H9 (cell line): ENCODE data around the gene CHCHD10. TPM values are rescaled to one million over a fixed set of nuclear protein-coding genes. Genes with fewer than 3 reads are reported as not detected.

Source experiments
- DNase-seq: peaks from one replicate; pipeline ENCODE4 v3.0.0-alpha.2; 2017
- H2AFZ ChIP-seq: one replicate; pipeline ENCODE4 v1.6.1; 2013; ENCODE audit warnings: mild to moderate bottlenecking, low read length, control low read depth, moderate library complexity
- H2AK5ac ChIP-seq: 2 replicates; pipeline ENCODE4 v1.6.1; 2013; ENCODE audit warnings: low read length, control low read depth, mixed read lengths; ENCODE audit not compliant: insufficient read length
- H2BK120ac ChIP-seq: one replicate; pipeline ENCODE4 v1.6.1; 2013; ENCODE audit warnings: low read depth, mild to moderate bottlenecking, low read length, control low read depth, inconsistent platforms; ENCODE audit not compliant: poor library complexity, severe bottlenecking
- H2BK12ac ChIP-seq: 2 replicates; pipeline ENCODE4 v1.6.1; 2013; ENCODE audit warnings: low read length, control low read depth, mixed read lengths, low read depth; ENCODE audit not compliant: insufficient read length
- H2BK15ac ChIP-seq: 2 replicates; pipeline ENCODE4 v1.6.1; 2013; ENCODE audit warnings: low read depth, low read length, control low read depth
- H2BK20ac ChIP-seq: one replicate; pipeline ENCODE4 v1.6.1; 2013; ENCODE audit warnings: low read depth, mild to moderate bottlenecking, low read length, control low read depth, inconsistent platforms; ENCODE audit not compliant: poor library complexity, severe bottlenecking
- H2BK5ac ChIP-seq: 2 replicates; pipeline ENCODE4 v1.6.1; 2013; ENCODE audit warnings: low read length, control low read depth, mixed read lengths; ENCODE audit not compliant: insufficient read length
- H3K14ac ChIP-seq: 2 replicates; pipeline ENCODE4 v1.6.1; 2013; ENCODE audit warnings: low read length, control low read depth; ENCODE audit not compliant: insufficient read depth
- H3K18ac ChIP-seq: 2 replicates; pipeline ENCODE4 v1.6.1; 2013; ENCODE audit warnings: low read depth, mild to moderate bottlenecking, mixed read lengths, low read length, control low read depth; ENCODE audit not compliant: insufficient read length
- H3K23ac ChIP-seq: 2 replicates; pipeline ENCODE4 v1.6.1; 2013; ENCODE audit warnings: low read length, control low read depth, mixed read lengths, low read depth; ENCODE audit not compliant: insufficient read length
- H3K23me2 ChIP-seq: 2 replicates; pipeline ENCODE4 v1.6.1; 2013; ENCODE audit warnings: low read depth, mild to moderate bottlenecking, mixed read lengths, low read length, control low read depth; ENCODE audit not compliant: insufficient read length, poor library complexity, severe bottlenecking
- H3K27ac ChIP-seq: 2 replicates; pipeline ENCODE4 v1.5.1; 2013; ENCODE audit warnings: low read length, control low read depth, mixed read lengths, low read depth; ENCODE audit not compliant: insufficient read length
- H3K27me3 ChIP-seq: 2 replicates; pipeline ENCODE4 v1.6.1; 2013; ENCODE audit warnings: low read length, control low read depth, inconsistent platforms; ENCODE audit not compliant: insufficient read depth
- H3K4ac ChIP-seq: 2 replicates; pipeline ENCODE4 v1.6.1; 2013; ENCODE audit warnings: low read depth, mild to moderate bottlenecking, control low read depth, inconsistent platforms, low read length, moderate library complexity
- H3K4me1 ChIP-seq: 2 replicates; pipeline ENCODE4 v1.6.1; 2013; ENCODE audit warnings: low read length, control low read depth, inconsistent platforms; ENCODE audit not compliant: insufficient read depth
- H3K4me2 ChIP-seq: 2 replicates; pipeline ENCODE4 v1.6.1; 2013; ENCODE audit warnings: low read length, control low read depth, mixed read lengths; ENCODE audit not compliant: insufficient read length, insufficient read depth
- H3K56ac ChIP-seq: 2 replicates; pipeline ENCODE4 v1.6.1; 2013; ENCODE audit warnings: low read depth, mild to moderate bottlenecking, mixed read lengths, low read length, control low read depth; ENCODE audit not compliant: insufficient read length
- H3K79me1 ChIP-seq: 2 replicates; pipeline ENCODE4 v1.6.1; 2013; ENCODE audit warnings: low read depth, mild to moderate bottlenecking, moderate library complexity, low read length, control low read depth, inconsistent platforms; ENCODE audit not compliant: insufficient read depth, poor library complexity, severe bottlenecking
- H3K79me2 ChIP-seq: 2 replicates; pipeline ENCODE4 v1.6.1; 2013; ENCODE audit warnings: low read length, control low read depth, inconsistent platforms; ENCODE audit not compliant: insufficient read depth
- H3K9ac ChIP-seq: 2 replicates; pipeline ENCODE4 v1.6.1; 2013; ENCODE audit warnings: low read length, control low read depth, mixed read lengths; ENCODE audit not compliant: insufficient read length; ENCODE audit errors: extremely low read depth
- H3K9me3 ChIP-seq: one replicate; pipeline ENCODE4 v1.6.1; 2013; ENCODE audit warnings: low read depth, low read length, inconsistent platforms; ENCODE audit not compliant: control insufficient read depth
- H3T11ph ChIP-seq: one replicate; pipeline ENCODE4 v1.6.1; 2013; ENCODE audit warnings: mild to moderate bottlenecking, low read length, control low read depth, inconsistent platforms
- H4K20me1 ChIP-seq: one replicate; pipeline ENCODE4 v1.6.1; 2013; ENCODE audit not compliant: control insufficient read depth, insufficient read length, insufficient read depth
- H4K5ac ChIP-seq: 2 replicates; pipeline ENCODE4 v1.6.1; 2013; ENCODE audit warnings: low read depth, mild to moderate bottlenecking, mixed read lengths, low read length, control low read depth; ENCODE audit not compliant: insufficient read length
- H4K8ac ChIP-seq: replicated peaks from 2 replicates; pipeline ENCODE4 v1.6.1; 2013; ENCODE audit warnings: low read length, control low read depth, mixed read lengths, low read depth; ENCODE audit not compliant: insufficient read length
- H4K91ac ChIP-seq: 2 replicates; pipeline ENCODE4 v1.6.1; 2013; ENCODE audit warnings: low read depth, mild to moderate bottlenecking, moderate library complexity, mixed read lengths, low read length, control low read depth; ENCODE audit not compliant: insufficient read length
- H3K27ac Mint-ChIP-seq, 3 experiments: 2 replicates in 2 of 3; 3 replicates in 1 of 3; pipeline ENCODE4 v1.8.0; 2020 to 2021; ENCODE audit warnings: mixed read lengths in 3 of 3, mild to moderate bottlenecking in 1 of 3, moderate library complexity in 1 of 3
- H3K27me3 Mint-ChIP-seq: 2 replicates; pipeline ENCODE4 v1.8.0; 2021; ENCODE audit warnings: low read depth, mild to moderate bottlenecking, moderate library complexity, mixed read lengths
- H3K36me3 Mint-ChIP-seq, 3 experiments: 2 replicates in 2 of 3; 3 replicates in 1 of 3; pipeline ENCODE4 v1.8.0; 2020 to 2021; ENCODE audit warnings: low read depth in 3 of 3, mixed read lengths in 3 of 3; ENCODE audit not compliant: insufficient read depth in 1 of 3
- H3K4me1 Mint-ChIP-seq, 2 experiments: 2 replicates each; pipeline ENCODE4 v1.8.0; 2020; ENCODE audit warnings: mixed read lengths in 2 of 2
- H3K4me3 Mint-ChIP-seq, 2 experiments: 2 replicates in 1 of 2; 3 replicates in 1 of 2; pipeline ENCODE4 v1.8.0; 2020 to 2021; ENCODE audit warnings: mild to moderate bottlenecking in 2 of 2, mixed read lengths in 2 of 2, moderate library complexity in 1 of 2
- H3K9me3 Mint-ChIP-seq, 2 experiments: 2 replicates in 1 of 2; 3 replicates in 1 of 2; pipeline ENCODE4 v1.8.0; 2020; ENCODE audit warnings: mild to moderate bottlenecking in 2 of 2, mixed read lengths in 2 of 2, moderate library complexity in 1 of 2
- CTCF ChIP-seq: fragments of 200-600 bp; sonication (generic); conservative IDR thresholded peaks from 3 replicates; pipeline ENCODE4 v1.8.0; 2021; ENCODE audit warnings: antibody characterized with exemption, mild to moderate bottlenecking
- WGBS: extraction: QIAGEN DNeasy Blood & Tissue Kit; methylation state at CpG from one replicate; pipeline ENCODE4 v1.1.7; 2013; ENCODE audit warnings: missing lambda C conversion rate, low lambda C conversion rate, mixed read lengths; ENCODE audit not compliant: insufficient read length; ENCODE audit errors: extremely low coverage; 5-methylcytosine and 5-hydroxymethylcytosine counted together
- total RNA-seq: library from RNA; stranded (reverse); gene quantifications from 2 replicates; pipeline ENCODE4 v1.2.1, GENCODE V29; 2021

Gene CHCHD10
- total RNA-seq, 1 experiment from 2014 or later: 53.7 TPM

- Histone ChIP-seq H3K27me3 (no peaks in the 10 kb centered on the region), H3K4ac (no peak overlapping the region), H4K91ac (no peak overlapping the region), H2BK12ac (no peak overlapping the region), H3K4me1 (no peaks in the 10 kb centered on the region), H3K4me2 (no peak overlapping the region), H2AFZ (no peak overlapping the region), H3K23me2 (no peaks in the 10 kb centered on the region), H3K14ac (no peak overlapping the region), H2BK120ac (no peak overlapping the region), H3K27ac (no peak overlapping the region), H4K20me1 (no peaks in the 10 kb centered on the region), H2BK15ac (no peak overlapping the region), H3K9me3 (no peaks in the 10 kb centered on the region), H2BK20ac (no peak overlapping the region), H3K18ac (no peak overlapping the region), H4K5ac (no peak overlapping the region), H4K8ac (no peak overlapping the region), H2BK5ac (no peak overlapping the region), H3K79me2 (no peaks in the 10 kb centered on the region), H3K79me1 (no peaks in the 10 kb centered on the region), H3K56ac (no peak overlapping the region), H2AK5ac (no peak overlapping the region), H3T11ph (no peak overlapping the region), H3K23ac (no peak overlapping the region), H3K9ac (no peak overlapping the region)
- Mint-ChIP-seq H3K4me1 (no peaks in the 10 kb centered on the region), H3K9me3 (no peaks in the 10 kb centered on the region), H3K27ac (no peak overlapping the region), H3K27me3 (peaks cover 11% of the 10 kb centered on the region), H3K36me3 (no peaks in the 10 kb centered on the region), H3K4me3 (no peak overlapping the region)
- DNase-seq: no peak
- no CpG with 5 or more reads among the region's 2 CpGs for WGBS
- TF ChIP-seq CTCF: no peak
Measured at GRCh38 chr22:23722724-23723123, 45.0 kb downstream of the CHCHD10 start.
